Mesenchymal stem cell (in vitro differentiated cells and primary cell): ENCODE results near the gene BCL2L15.

Experiments used
- DNase-seq: peaks from one replicate; pipeline ENCODE4 v3.0.0-alpha.2; 2013
- H2AFZ ChIP-seq: one replicate; pipeline ENCODE4 v1.6.1; 2013; ENCODE audit warnings: low read depth, mild to moderate bottlenecking, control low read depth, inconsistent platforms, low read length, moderate library complexity
- H2AK5ac ChIP-seq: 2 replicates; pipeline ENCODE4 v1.6.1; 2013; ENCODE audit warnings: low read length, moderate library complexity, mild to moderate bottlenecking, inconsistent platforms; ENCODE audit not compliant: severe bottlenecking
- H2BK120ac ChIP-seq: one replicate; pipeline ENCODE4 v1.6.1; 2013; ENCODE audit warnings: low read depth, mild to moderate bottlenecking, inconsistent platforms, low read length, moderate library complexity
- H2BK12ac ChIP-seq, 2 experiments: one replicate each; pipeline ENCODE4 v1.6.1; 2013; ENCODE audit warnings: inconsistent platforms in 2 of 2, low read length in 2 of 2, mild to moderate bottlenecking in 2 of 2, moderate library complexity in 2 of 2, control low read depth in 1 of 2
- H2BK15ac ChIP-seq: one replicate; pipeline ENCODE4 v1.6.1; 2013; ENCODE audit warnings: mild to moderate bottlenecking, low read depth, inconsistent platforms; ENCODE audit not compliant: poor library complexity, severe bottlenecking
- H2BK5ac ChIP-seq: 2 replicates; pipeline ENCODE4 v1.6.1; 2013; ENCODE audit warnings: low read depth, mild to moderate bottlenecking, low read length, control low read depth, inconsistent platforms; ENCODE audit not compliant: poor library complexity, severe bottlenecking
- H3K14ac ChIP-seq, 2 experiments: one replicate each; pipeline ENCODE4 v1.6.1; 2013; ENCODE audit warnings: inconsistent platforms in 2 of 2, low read length in 2 of 2, control low read depth in 1 of 2, mild to moderate bottlenecking in 1 of 2, moderate library complexity in 1 of 2
- H3K18ac ChIP-seq, 2 experiments: one replicate each; pipeline ENCODE4 v1.6.1; 2013; ENCODE audit warnings: inconsistent platforms in 2 of 2, low read length in 2 of 2, control low read depth in 1 of 2, low read depth in 1 of 2, mild to moderate bottlenecking in 1 of 2
- H3K23ac ChIP-seq, 2 experiments: one replicate each; pipeline ENCODE4 v1.6.1; 2013; ENCODE audit warnings: inconsistent platforms in 2 of 2, low read length in 2 of 2, mild to moderate bottlenecking in 2 of 2, moderate library complexity in 2 of 2, control low read depth in 1 of 2
- H3K27ac ChIP-seq: 2 replicates; pipeline ENCODE4 v1.5.1; 2013; ENCODE audit warnings: mild to moderate bottlenecking, moderate library complexity, low read length, control low read depth, inconsistent platforms; ENCODE audit not compliant: poor library complexity, severe bottlenecking
- H3K27me3 ChIP-seq, 2 experiments: 2 replicates each; pipeline versions ENCODE4 v1.6.1 to v1.7.0; 2013; ENCODE audit warnings: low read length in 2 of 2, mild to moderate bottlenecking in 2 of 2, moderate library complexity in 2 of 2, control low read depth in 1 of 2, inconsistent platforms in 1 of 2; ENCODE audit not compliant: control insufficient read depth in 1 of 2, insufficient read depth in 1 of 2
- H3K36me3 ChIP-seq, 2 experiments: 2 replicates each; pipeline versions ENCODE4 v1.6.1 to v1.7.0; 2013; ENCODE audit warnings: low read length in 2 of 2, control low read depth in 1 of 2, inconsistent platforms in 1 of 2, low read depth in 1 of 2, mild to moderate bottlenecking in 1 of 2; ENCODE audit not compliant: insufficient read depth in 2 of 2, control insufficient read depth in 1 of 2
- H3K4ac ChIP-seq, 2 experiments: one replicate each; pipeline ENCODE4 v1.6.1; 2013; ENCODE audit warnings: inconsistent platforms in 2 of 2, low read length in 2 of 2, mild to moderate bottlenecking in 2 of 2, moderate library complexity in 2 of 2, control low read depth in 1 of 2, low read depth in 1 of 2
- H3K4me1 ChIP-seq: 2 replicates; pipeline ENCODE4 v1.6.1; 2013; ENCODE audit warnings: low read depth, low read length, control low read depth; ENCODE audit not compliant: control insufficient read depth, insufficient read depth
- H3K4me2 ChIP-seq: 2 replicates; pipeline ENCODE4 v1.6.1; 2013; ENCODE audit warnings: low read length, mild to moderate bottlenecking, inconsistent platforms; ENCODE audit not compliant: poor library complexity, severe bottlenecking
- H3K4me3 ChIP-seq, 2 experiments: 2 replicates each; pipeline versions ENCODE4 v1.5.1 to v1.7.0; 2013; ENCODE audit warnings: low read length in 2 of 2, mild to moderate bottlenecking in 2 of 2, control low read depth in 1 of 2, low read depth in 1 of 2; ENCODE audit not compliant: insufficient read depth in 1 of 2
- H3K79me1 ChIP-seq: replicated peaks from 2 replicates; pipeline ENCODE4 v1.6.1; 2013; ENCODE audit warnings: mild to moderate bottlenecking, control low read depth, low read length, inconsistent platforms; ENCODE audit not compliant: poor library complexity, severe bottlenecking
- H3K9ac ChIP-seq: 2 replicates; pipeline ENCODE4 v1.7.0; 2013; ENCODE audit warnings: mild to moderate bottlenecking, low read length, moderate library complexity
- H3K9me3 ChIP-seq: 2 replicates; pipeline ENCODE4 v1.7.0; 2013; ENCODE audit warnings: mild to moderate bottlenecking, low read length; ENCODE audit not compliant: control insufficient read depth
- H4K8ac ChIP-seq: one replicate; pipeline ENCODE4 v1.6.1; 2013; ENCODE audit warnings: inconsistent platforms, mild to moderate bottlenecking, low read length, moderate library complexity
- H4K91ac ChIP-seq: one replicate; pipeline ENCODE4 v1.6.1; 2013; ENCODE audit warnings: mild to moderate bottlenecking, low read length, inconsistent platforms
- WGBS: methylation state at CpG from one replicate; pipeline ENCODE4 v1.1.7; 2013; ENCODE audit warnings: mixed read lengths; 5-methylcytosine and 5-hydroxymethylcytosine counted together

The BCL2L15 gene

DNA sequence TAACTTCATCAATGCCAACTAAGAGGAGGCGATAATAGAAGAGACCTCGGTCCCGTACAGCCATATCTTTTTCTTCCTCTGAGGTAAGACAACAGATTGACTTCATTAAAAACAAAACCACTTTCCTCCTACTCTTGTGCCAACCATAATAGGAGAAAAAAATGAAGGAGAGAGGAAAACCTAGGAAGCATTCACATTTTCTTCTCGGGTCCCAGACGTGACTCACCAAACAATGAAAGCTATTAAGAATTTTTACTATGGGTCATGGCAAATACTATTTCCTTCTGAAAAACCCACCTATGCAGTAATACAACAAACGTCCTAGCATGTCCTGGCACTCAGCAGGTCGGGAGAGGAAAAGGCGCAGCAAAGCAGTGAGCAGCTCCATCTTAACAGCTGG is 8.6 kb upstream of the BCL2L15 start:
- Histone ChIP-seq H2BK12ac (no peak overlapping the region), H2BK120ac (no peak overlapping the region), H2BK5ac (no peak overlapping the region), H3K9ac (no peak overlapping the region), H3K27me3 (no peaks in the 10 kb centered on the region), H2BK15ac (no peak overlapping the region), H3K23ac (no peak overlapping the region), H3K27ac (no peak overlapping the region), H3K36me3 (peaks cover 17 to 61% of the 10 kb centered on the region in 2 experiments), H4K8ac (no peak overlapping the region), H2AK5ac (no peak overlapping the region), H4K91ac (no peak overlapping the region), H3K4me1 (no peaks in the 10 kb centered on the region), H3K9me3 (no peaks in the 10 kb centered on the region), H2AFZ (no peak overlapping the region), H3K4me2 (no peak overlapping the region), H3K14ac (no peak overlapping the region), H3K4me3 (no peak overlapping the region), H3K4ac (no peak overlapping the region), H3K18ac (no peak overlapping the region), H3K79me1 (peaks cover 8% of the 10 kb centered on the region)
- WGBS = 92% methylated on average over 5 of the region's 8 CpGs
- no peak for DNase-seq

DNA sequence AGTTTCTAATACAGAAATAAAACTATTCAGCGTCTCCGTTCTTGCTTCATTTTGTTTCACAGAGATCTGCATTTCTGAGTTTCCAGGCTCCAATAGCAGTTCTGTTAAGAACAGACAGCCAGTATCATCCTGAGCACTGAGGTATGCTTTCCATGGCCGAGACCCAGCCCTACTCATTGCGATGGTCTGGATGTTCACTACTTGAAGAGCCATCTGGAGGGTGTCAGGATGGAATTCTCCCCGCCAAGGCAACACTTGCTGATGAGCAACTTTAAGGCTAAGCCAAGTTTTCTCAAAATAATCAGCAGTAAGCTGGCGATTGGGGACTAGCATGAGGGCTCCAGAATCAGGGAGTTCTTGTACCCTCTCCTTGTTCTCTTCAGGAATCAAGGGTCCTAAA is 7.7 kb upstream of the BCL2L15 start:
- WGBS = over 99% methylated on average over 6 of the region's 6 CpGs

DNA sequence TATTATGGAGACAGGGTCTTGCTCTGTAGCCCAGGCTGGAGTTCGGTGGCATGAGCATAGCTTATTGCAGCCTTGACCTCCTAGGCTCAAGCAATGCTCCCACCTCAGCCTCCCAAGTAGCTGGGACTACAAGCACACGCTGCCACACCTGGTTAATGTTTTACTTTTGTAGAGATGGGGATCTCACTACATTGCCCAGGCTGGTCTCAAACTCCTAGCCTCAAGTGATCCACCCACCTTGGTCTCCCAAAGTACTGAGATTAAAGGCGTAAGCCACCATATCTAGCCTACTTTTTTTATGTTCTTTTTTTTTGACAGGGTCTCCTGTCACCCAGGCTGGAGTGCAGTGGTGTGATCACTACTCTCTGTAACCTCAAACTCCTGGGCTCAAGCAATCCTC is 5.9 kb upstream of the BCL2L15 start:
- H2BK120ac ChIP-seq = no peak overlapping the region
- no peaks in the 10 kb centered on the region for H3K4me1 ChIP-seq
- H3K36me3 ChIP-seq = peaks cover 11 to 41% of the 10 kb centered on the region in 2 experiments
- no peak overlapping the region for H3K27ac ChIP-seq
- no peak overlapping the region for H4K91ac ChIP-seq
- H2AFZ ChIP-seq = no peak overlapping the region
- H3K23ac ChIP-seq = no peak overlapping the region
- no peak overlapping the region for H2BK5ac ChIP-seq
- H3K4me2 ChIP-seq = no peak overlapping the region
- no peaks in the 10 kb centered on the region for H3K9me3 ChIP-seq
- no peak overlapping the region for H3K4me3 ChIP-seq
- no peak overlapping the region for H3K4ac ChIP-seq
- H2BK12ac ChIP-seq = no peak overlapping the region
- H3K14ac ChIP-seq = no peak overlapping the region
- no peak for DNase-seq
- WGBS = 99% methylated on average over 2 of the region's 3 CpGs
- H3K79me1 ChIP-seq = peaks cover 2% of the 10 kb centered on the region
- H3K9ac ChIP-seq = no peak overlapping the region
- H4K8ac ChIP-seq = no peak overlapping the region
- no peak overlapping the region for H2AK5ac ChIP-seq
- H3K18ac ChIP-seq = no peak overlapping the region
- no peak overlapping the region for H2BK15ac ChIP-seq
- no peaks in the 10 kb centered on the region for H3K27me3 ChIP-seq

More for the DNA sequence above, 7.7 kb upstream of the BCL2L15 start:
- Histone ChIP-seq H3K23ac (no peak overlapping the region), H3K36me3 (peaks cover 16 to 55% of the 10 kb centered on the region in 2 experiments), H2AK5ac (no peak overlapping the region), H2AFZ (no peak overlapping the region), H3K14ac (no peak overlapping the region), H3K9me3 (no peaks in the 10 kb centered on the region), H4K8ac (no peak overlapping the region), H4K91ac (no peak overlapping the region), H3K4me1 (no peaks in the 10 kb centered on the region), H3K4me3 (no peak overlapping the region), H3K9ac (no peak overlapping the region), H3K18ac (no peak overlapping the region), H3K4me2 (no peak overlapping the region), H2BK120ac (no peak overlapping the region), H2BK15ac (no peak overlapping the region), H2BK12ac (no peak overlapping the region), H3K79me1 (peaks cover 8% of the 10 kb centered on the region), H3K27me3 (no peaks in the 10 kb centered on the region), H3K4ac (no peak overlapping the region), H2BK5ac (no peak overlapping the region), H3K27ac (no peak overlapping the region)
- no peak for DNase-seq

DNA sequence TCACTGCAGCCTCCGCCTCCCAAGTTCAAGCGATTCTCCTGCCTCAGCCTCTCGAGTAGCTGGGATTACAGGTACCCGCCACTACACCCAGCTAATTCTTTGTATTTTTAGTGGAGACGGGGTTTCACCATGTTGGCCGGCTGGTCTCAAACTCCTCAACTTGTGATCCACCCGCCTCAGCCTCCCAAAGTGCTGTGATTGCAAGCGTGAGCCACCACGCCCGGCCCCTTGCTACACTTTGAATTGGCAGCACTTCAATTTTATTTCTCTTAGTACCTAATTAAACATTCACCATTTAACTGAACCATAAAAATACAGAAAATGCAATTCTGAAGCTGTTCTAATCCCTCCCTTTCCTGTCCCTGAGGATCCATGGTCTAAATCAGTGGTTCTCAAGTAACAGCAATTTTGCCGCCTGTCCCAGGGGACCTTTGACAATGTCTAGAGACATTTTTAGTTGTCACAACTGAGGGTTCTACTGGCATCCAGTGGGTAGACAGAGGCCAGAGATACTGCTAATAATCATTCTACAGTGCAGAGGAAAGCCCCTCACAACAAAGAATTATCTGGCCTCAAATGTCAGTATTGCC is 4.3 kb upstream of the BCL2L15 start:
- Histone ChIP-seq H3K14ac (no peak overlapping the region), H3K36me3 (peaks cover 5 to 28% of the 10 kb centered on the region in 2 experiments), H4K8ac (no peak overlapping the region), H3K4me2 (no peak overlapping the region), H3K79me1 (no peaks in the 10 kb centered on the region), H2AK5ac (no peak overlapping the region), H4K91ac (no peak overlapping the region), H3K27me3 (no peaks in the 10 kb centered on the region), H2BK12ac (no peak overlapping the region), H3K4me3 (no peak overlapping the region), H2AFZ (no peak overlapping the region), H2BK5ac (no peak overlapping the region), H3K4ac (no peak overlapping the region), H3K4me1 (peaks cover 3% of the 10 kb centered on the region), H2BK120ac (no peak overlapping the region), H3K23ac (no peak overlapping the region), H3K9me3 (no peaks in the 10 kb centered on the region), H2BK15ac (no peak overlapping the region), H3K18ac (no peak overlapping the region), H3K27ac (no peak overlapping the region), H3K9ac (no peak overlapping the region)
- no peak for DNase-seq
- WGBS = 97% methylated on average over 11 of the region's 11 CpGs
